GM12864 (cell line): Measurements from ENCODE around the gene ALK.

Experiments used
- DNase-seq: peaks from one replicate; pipeline ENCODE4 v3.0.0-alpha.2; 2011; ENCODE audit warnings: low read depth
- H3K4me3 ChIP-seq: 2 replicates; pipeline ENCODE4 v1.5.1; 2011; ENCODE audit warnings: mild to moderate bottlenecking, low read depth, low read length, control low read depth
- CTCF ChIP-seq: IDR thresholded peaks from 2 replicates; pipeline ENCODE4 v1.5.1; 2011; ENCODE audit warnings: low read depth, mild to moderate bottlenecking, moderate library complexity, low read length, control low read depth, inconsistent platforms; ENCODE audit errors: missing control alignments

The ALK gene

GRCh38 chr2:29482867-29483266, 438.5 kb downstream of the ALK start:
- no peak for TF ChIP-seq CTCF
- H3K4me3 ChIP-seq = no peak overlapping the region
- DNase-seq = no peak

GRCh38 chr2:29482348-29482747, 439.0 kb downstream of the ALK start:
- no peak for DNase-seq
- no peak overlapping the region for H3K4me3 ChIP-seq

GRCh38 chr2:29481313-29481712, 440.1 kb downstream of the ALK start:
- no peak overlapping the region for H3K4me3 ChIP-seq
- no peak for TF ChIP-seq CTCF
- no peak for DNase-seq

More at GRCh38 chr2:29482348-29482747, 439.0 kb downstream of the ALK start:
- no peak for TF ChIP-seq CTCF

- TF ChIP-seq CTCF = no peak
- DNase-seq = no peak
- H3K4me3 ChIP-seq = no peak overlapping the region
Measured at GRCh38 chr2:29480426-29480825, 441.0 kb downstream of the ALK start.

GRCh38 chr2:29479401-29479800, 442.0 kb downstream of the ALK start:
- no peak for DNase-seq
- no peak for TF ChIP-seq CTCF
- no peak overlapping the region for H3K4me3 ChIP-seq

- TF ChIP-seq CTCF = no peak
- no peak overlapping the region for H3K4me3 ChIP-seq
- DNase-seq = no peak
Measured at GRCh38 chr2:29478641-29479040, 442.7 kb downstream of the ALK start.

- no peak for TF ChIP-seq CTCF
- H3K4me3 ChIP-seq = no peak overlapping the region
- no peak for DNase-seq
Measured at GRCh38 chr2:29477186-29477585, 444.2 kb downstream of the ALK start.
